Measurements from ENCODE around the gene GPSM1. TPM values are rescaled to one million over a fixed set of nuclear protein-coding genes. Genes with fewer than 3 reads are reported as not detected.
"Not testable (repeated sequence)": the region's sequence is repeated elsewhere in the genome, so short reads cannot be mapped to it uniquely, and the experiment has no call there.

GPSM1 gene
- total RNA-seq, 1 donor from 2014 or later = 4.8 TPM

- not testable (repeated sequence) for ATAC-seq; DNase-seq (ENCODE audit: low spot score)
Measured at GRCh38 chr9:136405904-136406303, 78.6 kb downstream of the GPSM1 start.

GRCh38 chr9:136407061-136407460 is 79.7 kb downstream of the GPSM1 start:
- DNase-seq (ENCODE audit: low spot score) = not testable (repeated sequence)

GRCh38 chr9:136407911-136408310 is 80.6 kb downstream of the GPSM1 start:
- DNase-seq (ENCODE audit: low spot score) (no peak), ATAC-seq (no peak)

More at GRCh38 chr9:136407061-136407460, 79.7 kb downstream of the GPSM1 start:
- ATAC-seq = not testable (repeated sequence)

Other genes starting within 250 kb of the GPSM1 start
- gene NACC2, start 232.2 kb upstream of the GPSM1 start, total RNA-seq = 18.4 TPM
- gene TMEM250, start 208.7 kb upstream of the GPSM1 start, total RNA-seq = 18.2 TPM
- not detected for gene LHX3, start 122.4 kb upstream of the GPSM1 start, total RNA-seq
- 4.7 TPM for gene QSOX2, start 81.7 kb upstream of the GPSM1 start, total RNA-seq
- 0.03 TPM for gene CCDC187, start 23.4 kb upstream of the GPSM1 start, total RNA-seq
- gene DNLZ, start 36.2 kb downstream of the GPSM1 start, total RNA-seq = 13.8 TPM
- gene CARD9, start 46.1 kb downstream of the GPSM1 start, total RNA-seq = 2.1 TPM
- 7.2 TPM for gene SNAPC4, start 72.6 kb downstream of the GPSM1 start, total RNA-seq
- 39.5 TPM for gene ENTR1, start 83.1 kb downstream of the GPSM1 start, total RNA-seq
- gene PMPCA, start 83.1 kb downstream of the GPSM1 start, total RNA-seq = 59.3 TPM
- gene INPP5E, start 112.3 kb downstream of the GPSM1 start, total RNA-seq = 8.8 TPM
- gene SEC16A, start 155.5 kb downstream of the GPSM1 start, total RNA-seq = 71.8 TPM
- gene NOTCH1, start 218.5 kb downstream of the GPSM1 start, total RNA-seq = 31.9 TPM